Cortex of kidney (tissue), 1 donor: ENCODE measurements around the gene COL9A1.

Experiments
- DNase-seq: peaks from one replicate; lab custom pipeline; 2025; lab: John Stamatoyannopoulos, UW

Gene COL9A1

DNA sequence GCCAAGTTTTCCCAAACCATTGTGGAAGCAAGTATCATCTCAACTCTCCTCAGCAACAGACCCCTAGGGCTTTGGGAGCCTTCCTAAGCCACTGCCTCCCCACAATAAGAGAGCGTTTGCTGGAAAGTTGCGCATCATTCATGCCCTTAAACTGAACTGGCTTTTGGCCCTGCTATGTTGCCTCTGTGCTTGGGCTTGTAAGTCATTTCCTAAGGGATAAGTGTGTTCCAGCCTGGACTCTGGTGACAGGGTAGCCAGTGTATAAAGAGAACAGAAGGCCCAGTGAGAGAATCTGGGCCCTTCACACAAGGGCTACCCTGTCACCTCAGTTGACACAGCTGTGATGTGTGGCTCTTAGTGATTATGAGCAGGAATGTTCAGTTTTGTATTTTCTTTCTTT is 77.8 kb downstream of the COL9A1 start:
- no peak for DNase-seq

DNA sequence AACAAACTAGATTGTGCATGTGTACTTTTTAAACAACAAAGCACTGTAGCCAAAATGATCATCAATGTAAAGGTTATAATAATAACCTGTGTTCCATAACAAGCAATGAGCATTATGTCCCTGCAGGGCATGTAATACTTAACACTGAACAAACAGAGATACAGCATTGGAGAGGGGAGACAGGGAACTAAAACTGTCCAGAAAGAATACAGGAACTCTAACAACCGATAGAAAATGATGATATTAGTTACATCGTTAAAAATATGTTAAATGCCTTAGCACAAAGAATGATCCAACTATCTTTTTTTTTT is 80.5 kb downstream of the COL9A1 start:
- no peak for DNase-seq

DNA sequence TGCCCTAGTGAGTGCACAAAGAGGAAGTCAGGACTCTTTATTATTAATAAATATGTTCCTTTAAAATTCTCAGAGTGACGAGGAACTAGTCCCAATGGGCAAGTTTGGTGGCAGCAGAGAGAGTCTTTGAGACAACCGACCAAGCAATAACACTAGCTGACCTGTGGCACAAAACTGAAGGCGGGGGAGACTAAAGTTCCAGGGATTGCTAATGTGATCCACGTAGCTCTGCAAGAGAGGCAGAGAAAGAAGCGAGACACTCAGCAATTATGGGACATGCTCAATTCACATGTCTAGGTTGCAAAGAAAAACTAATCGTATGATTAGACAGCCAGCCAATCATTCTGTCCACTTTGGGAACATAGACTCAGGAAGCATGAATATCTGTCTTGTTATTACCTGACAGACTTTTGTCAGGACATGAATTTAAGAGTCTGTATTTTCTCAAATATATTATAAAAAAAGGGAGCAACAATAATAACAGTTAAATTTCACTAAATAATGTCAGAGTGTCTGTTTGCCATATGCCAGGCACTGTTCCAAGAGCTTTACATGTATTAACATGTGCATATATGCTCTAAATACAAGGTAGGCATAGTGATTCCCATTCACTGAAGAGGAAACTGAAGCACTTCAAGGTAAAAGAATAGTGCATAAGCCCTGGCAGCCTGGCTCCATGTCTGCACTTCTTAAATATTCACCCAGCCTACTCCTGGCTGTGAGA is 81.0 kb downstream of the COL9A1 start:
- DNase-seq: no peak

DNA sequence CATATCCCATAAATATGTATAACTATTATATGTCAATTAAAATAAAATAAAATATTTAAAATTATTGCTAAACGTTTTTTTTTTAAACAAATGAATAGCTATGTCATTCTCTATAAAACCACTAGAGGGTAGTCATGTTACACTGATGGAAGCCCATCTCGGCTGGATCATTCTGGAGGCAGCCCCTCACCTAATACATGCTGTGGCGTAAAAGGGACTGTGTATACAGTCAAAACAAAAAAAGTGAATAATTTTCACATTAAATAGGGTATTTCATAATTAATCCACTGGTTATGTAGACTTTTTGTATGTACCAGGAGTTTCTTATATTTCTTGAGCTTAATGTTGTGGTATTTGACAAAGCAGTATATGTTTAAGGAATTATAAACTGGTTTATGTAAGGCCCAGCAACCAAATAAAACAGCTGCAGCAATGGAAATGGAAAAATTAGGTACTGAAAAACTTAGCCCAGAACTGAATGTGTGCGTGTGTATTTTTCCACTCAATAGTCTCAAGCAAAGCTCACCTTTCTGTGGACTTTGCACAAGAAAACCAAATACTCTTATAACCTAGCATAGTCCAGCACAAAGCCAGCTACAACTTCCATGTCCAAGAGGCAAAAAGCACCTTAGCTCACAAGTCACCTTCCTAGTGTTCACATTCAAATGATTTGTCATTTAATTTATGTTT is 81.7 kb downstream of the COL9A1 start:
- DNase-seq: no peak

DNA sequence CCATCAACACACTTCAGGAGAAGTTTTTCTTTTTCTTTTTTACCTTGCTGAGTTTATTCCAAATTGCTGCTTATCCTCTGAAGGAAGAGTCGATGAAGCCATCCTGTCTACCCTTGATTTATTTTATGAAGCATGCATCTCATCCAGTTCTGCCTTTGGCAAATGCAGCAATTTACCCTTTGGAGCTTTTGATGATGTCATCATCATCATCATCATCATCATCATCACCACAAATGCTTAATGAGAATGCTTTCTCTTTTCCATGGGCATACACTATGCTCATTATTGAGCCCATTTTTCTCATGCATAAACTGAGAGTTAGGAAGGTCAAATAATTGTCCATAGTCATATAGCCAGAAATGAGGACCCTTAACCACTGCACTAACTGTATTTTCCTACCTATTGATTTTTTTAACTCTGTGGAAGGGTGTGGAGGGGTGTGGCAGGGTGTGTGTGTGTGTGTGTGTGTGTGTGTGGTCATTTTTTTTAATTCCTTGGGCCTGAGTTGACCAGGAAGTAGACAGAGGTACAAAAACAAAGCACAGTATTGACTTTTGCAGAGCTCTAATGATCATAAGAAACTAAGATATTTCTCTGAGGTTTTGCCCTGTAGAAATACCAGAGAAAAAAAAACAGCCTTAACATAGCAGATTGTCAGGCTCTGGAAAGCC is 82.8 kb downstream of the COL9A1 start:
- no peak for DNase-seq

DNA sequence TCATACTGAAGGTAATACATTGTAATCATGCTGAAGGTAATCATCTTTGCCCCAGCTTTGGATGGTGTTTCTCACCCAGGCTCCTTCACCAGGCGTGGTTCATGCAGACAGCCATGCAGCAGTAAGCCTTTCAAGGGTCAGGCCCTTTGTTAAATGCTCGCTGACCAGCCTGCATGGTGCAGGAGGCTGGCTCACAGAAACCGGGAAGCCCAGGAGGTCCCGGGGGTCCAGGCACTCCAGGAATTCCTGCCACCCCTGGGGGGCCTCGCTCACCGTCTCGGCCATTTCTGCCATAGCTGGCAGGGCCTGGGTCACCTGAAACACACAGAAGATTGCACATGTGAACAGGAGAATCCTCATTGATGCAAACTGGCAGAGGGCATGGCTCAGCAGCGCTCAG is 86.1 kb downstream of the COL9A1 start:
- DNase-seq: no peak

DNA sequence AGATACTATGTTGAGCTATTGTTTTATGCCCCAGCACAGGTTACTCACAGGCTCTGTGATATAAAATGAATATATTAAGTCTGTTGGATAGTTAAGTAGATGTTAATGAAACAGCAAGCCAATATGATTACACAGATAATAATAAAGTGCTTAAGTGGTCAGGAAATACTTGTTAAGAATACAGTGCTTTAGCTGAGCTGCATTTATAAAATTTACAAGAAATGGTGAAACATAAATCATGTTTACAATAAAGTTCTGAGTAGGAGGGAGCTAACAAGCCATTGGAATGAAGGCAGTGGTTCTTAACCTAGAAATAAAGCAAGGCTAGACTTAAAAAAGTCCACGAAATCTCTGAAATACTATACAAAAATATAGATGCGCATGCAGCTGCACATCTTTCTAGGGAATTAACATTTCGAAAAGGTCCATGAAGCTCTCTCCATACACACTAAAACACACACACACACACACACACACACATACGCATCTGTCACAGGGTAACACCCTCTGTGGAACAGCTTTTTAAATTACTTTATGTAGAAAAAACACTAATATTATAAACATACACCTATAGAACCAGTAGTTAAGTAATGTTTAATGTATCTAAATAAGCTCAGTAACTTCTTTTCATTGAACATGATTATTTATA is 87.3 kb downstream of the COL9A1 start:
- no peak for DNase-seq

DNA sequence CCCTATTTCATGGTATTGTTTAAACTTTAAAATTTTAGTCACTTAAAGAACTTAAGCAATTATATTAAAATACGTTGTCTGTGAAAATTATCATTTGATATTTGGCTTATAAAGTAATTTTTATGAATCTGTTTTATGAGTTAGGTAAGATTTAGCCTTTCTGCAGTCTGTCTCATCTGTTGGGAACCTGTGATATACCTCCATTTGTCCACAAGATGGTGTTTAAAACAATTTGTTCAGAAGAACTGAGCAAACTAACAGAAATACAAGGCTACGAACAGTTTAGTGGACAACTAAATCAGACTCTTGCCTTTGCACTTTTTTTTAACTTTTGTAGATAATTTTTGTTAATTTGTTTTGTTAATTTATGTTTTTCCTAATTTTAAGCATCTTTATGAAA is 92.4 kb downstream of the COL9A1 start:
- DNase-seq: no peak

DNA sequence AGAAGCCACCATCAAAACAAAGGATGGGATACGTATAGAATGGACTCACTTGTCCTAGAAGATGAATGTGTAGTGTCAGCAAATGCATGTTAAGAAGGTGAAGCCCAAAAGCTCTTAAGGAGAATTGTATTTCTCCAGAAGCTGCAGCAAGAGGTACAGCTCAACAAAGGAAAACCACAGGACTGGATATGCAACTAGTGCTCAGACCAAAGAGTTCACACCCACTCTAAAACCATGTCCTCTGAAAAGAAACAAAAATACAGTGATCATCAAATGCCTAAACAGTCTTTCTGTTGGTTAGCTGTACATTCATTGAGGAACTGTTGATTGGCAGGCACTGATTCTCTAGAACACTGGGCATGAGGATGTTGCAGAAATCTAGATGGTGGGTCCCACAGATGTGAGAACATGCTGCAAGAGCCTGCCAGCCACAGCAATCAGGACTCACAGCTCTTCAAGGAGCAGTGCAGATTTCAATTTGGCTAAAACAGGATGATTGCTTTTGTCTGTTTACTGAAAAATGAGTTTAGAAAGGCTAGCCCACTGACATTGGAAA is 94.6 kb downstream of the COL9A1 start:
- DNase-seq: no peak

DNA sequence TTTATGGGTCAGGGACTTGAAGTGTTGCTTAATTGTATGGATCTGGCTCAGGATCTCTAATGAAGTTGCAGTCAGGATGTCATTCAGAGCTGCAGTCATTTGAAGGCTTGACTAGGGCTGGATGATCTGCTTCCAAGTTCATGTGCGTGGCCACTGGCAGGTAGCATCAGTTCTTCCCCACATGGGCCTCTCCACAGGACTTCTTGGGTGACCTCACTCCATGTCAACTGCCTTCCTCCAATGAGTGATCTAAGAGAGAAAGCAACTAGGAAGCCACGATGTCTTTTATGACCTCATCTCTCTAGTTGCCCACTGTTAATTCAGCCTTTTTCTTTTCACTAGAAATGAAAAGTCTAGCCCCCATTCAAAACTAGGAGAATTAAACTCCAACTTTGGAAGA is 104.1 kb downstream of the COL9A1 start:
- DNase-seq: no peak

DNA sequence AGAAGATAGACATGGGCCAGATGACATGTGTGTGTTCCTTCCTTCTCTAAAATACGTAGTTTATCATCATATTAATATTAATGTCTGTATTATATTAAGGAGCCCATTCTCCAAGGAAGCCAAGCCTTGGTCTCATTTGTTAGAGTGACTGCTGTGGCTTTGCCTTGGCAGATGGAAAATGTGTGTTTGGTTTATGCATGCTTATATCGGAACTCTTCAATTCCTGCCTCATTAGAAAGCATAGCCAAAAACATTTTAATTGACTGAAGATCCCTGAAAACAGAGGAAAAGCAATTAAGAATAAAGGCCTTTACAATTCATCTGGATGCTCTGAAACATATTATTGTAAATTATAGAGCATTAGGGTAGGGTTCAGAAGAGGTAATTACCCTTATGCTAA is 106.4 kb downstream of the COL9A1 start:
- DNase-seq: no peak

DNA sequence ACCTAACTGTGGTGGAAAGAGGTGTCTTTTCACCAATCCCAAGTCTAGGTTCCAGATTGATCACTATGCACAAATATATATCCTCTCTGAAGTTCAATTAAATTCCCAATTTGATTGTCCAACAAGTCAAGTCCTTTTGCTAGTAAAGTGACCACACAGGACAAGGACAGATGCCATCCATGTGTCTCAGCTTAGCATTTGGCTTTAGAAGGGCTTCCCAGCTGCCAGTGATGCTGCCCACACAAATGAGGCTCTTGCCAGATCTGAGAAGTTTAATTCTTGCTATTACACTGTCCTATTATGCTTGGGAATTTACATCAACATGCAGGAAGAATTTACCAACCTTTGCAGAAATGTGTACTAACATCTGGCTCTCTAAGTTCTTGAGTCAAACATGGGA is 108.5 kb downstream of the COL9A1 start:
- no peak for DNase-seq

DNA sequence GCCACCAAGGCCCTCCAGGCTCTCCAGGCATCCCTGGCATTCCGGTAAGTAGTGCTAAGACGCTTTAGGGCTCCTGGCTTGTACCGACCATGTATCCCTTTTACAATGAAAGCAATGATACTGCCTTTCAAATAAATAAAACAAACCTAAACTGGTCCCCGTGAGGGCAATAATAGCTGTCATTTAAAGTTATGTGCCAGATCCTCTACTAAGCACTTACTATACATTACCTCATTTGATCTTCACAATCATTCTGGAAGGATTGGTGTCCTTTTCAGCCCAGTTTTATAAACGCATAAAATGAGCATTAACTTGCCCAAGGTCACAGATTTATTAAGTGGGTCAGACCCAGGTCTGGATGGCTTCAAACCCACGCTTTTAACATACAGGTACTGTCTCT is 114.7 kb downstream of the COL9A1 start:
- no peak for DNase-seq

DNA sequence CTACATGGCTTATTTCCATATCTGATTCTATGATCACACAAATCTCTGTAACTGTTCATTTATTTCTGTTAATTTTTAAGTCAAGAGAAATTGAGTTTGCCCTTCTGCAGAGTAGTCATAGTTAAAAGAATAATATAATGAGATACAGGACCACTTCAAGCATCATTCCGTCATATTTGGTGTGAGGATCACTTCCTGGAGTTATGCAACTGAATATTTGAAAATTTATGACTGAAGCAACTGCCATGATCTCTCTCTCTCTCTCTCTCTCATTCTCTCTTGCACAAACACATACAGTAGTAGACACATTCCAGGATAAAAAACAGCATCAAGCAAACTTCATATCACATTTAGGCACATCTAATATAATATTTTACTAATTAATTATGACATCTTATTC is 116.4 kb downstream of the COL9A1 start:
- DNase-seq: no peak

DNA sequence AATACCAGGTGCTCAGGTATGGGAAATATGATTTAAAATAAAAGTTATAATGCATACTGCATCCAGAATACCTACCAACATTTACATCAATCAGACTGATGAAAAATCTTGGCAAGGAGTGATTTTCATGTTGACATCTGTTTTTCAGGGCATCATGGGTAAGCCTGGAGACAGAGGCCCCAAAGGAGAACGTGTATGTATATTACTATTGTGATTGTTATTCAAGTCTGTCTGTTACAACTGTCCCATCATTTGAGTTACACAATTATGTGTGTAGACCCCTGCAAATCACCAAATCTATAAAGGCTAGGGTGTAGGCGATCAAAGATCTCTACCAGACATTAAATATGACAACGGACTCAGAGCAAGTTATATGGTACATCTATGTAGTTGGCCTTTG is 118.2 kb downstream of the COL9A1 start:
- DNase-seq: no peak

DNA sequence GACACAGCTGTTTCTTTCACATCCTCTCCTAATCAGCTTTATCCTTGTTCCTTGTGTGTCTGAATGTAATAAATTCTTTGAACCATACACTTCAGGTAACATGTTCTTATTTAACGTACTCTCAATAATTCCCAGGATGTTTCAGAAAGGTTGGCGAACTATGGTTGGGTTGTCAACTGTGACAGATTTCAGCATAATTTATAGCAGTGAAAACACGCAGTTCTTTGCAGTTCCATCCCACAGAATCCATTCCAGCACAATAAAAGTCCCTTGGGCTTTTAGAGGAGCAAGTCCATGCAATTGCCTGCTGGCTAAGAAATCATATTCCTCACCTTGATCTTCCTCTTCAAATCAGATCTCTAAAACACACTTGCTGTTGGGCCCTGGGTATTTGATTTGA is 119.3 kb downstream of the COL9A1 start:
- DNase-seq: no peak

DNA sequence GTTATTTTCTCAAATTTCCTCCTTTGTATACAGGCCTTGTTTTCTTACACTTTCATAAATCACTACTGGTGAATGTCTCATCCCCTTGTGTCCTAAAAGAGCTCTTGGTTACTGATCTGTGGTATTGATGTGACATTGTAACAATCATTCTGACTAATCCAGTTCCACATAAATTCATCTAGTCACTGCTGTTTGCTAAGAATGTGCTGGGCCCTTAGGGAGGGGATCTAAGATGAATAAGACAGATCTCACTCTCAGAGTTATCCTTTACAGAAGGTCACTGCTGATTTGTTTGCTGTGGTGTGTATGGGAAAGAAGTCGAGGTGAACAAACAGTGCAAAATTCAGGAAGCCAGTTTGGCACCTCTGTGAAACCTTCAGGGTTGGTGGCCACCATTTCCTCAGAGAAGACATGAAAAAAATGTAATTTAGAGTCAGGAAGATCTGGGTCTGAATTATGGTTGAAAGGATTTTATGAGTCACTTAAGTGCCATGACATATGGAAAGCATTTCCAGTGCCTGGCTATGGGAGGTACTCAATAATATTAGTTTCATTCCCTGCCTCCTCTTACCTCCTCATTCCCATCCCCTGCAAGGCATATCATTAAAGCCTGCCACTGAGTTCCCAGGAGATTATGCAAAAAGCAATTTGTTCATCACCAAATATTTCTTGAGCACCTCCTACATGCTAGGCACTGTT is 121.8 kb downstream of the COL9A1 start:
- no peak for DNase-seq

DNA sequence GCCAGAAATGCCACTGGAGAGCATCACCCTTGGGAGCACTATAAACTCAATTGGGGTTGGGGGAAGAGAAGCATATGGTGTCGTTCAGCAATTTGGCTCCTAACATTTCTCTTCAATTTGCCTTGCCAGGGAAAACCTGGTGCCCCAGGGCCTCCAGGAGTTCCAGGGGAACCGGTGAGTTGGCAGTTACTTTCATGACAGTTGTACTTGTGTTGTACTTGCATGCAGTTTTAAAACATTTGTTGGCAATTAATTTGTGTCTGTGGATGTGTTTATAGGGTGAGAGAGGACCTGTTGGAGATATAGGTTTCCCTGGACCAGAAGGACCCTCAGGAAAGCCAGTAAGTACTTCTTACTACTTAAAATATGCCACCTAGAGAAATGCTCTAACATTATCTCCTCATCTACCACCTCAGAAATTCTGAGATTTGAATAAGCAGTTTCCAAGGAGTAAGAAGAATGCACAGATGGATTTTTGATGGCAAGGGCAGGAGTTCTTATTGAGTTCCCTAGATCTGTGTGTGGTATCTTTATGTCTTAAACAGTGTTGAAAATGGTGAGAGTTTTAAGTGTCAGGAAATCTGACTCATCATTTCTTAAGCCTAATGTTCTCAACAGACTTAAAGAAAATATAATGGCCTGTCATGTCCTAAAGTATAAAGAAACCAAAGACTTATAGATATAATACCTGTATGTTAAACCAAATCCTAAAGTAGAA is 122.5 kb downstream of the COL9A1 start:
- DNase-seq: no peak

DNA sequence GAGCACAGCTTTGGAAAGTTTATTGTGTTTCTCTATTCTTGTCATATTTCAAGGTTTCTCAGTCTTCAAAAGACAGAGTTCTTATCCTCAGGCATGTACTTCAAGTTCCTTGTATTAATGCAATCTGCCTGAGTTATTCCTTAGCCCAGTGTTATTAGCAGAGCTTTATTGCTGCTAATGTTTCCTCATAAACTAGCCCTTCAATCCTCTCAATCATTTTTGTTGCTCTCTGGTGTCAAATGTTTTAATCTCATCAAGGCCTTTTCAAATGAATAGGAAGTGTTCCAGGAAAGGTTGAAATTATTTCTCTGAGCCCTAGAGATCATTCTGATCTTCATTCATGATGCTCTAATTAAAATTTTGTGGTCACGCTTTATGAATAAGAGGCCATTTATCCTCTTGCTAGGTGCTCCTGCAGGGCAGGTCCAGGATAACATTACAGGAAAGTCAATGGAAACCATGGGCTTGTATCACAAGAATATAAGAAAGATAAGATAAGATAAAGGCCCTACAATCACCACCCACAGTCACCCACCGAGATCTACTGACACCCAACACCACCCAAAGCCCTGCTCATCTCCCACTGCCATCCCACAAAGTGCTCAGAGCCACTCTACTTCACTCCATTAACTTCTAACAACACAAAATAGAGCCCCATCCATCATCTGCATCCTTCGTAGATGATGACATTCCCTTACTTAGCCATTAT is 125.9 kb downstream of the COL9A1 start:
- no peak for DNase-seq

DNA sequence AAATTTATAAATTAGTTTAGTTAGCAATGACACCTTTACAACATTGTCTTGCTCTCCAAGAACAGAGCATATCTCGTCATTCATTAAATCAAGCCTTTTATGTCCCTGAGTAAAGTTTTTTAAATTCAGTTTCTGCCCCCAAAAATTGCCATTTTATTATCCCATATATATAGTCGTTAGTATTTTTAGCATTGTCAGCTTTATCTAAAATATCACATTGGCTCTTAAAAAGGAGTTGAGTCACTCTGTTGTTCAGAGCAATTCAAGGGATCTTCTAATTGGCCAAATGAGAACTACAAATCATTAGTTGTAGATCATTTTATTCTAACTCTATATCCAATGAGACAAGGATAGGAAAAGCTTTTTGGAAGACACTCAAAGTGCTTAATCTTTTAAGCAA is 127.1 kb downstream of the COL9A1 start:
- DNase-seq: no peak

DNA sequence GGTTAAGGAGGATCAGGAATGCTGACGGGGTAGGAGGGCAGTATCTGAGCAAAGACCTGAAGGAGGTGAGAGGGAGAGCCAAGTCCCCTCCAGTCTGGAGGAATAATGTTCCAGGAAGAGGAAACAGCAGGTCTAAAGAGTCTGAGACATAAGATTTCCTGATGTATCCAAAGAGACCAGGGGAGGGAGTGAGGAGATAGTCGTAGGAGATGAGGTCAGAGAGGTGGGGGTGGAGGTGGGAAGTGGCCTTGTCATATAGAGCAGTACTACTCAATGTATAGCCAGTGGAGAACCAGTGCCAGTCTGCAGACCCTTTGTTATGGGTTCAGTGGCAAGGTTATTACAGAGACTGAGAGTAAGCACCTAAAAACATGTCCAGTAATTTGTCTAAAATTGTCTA is 130.6 kb downstream of the COL9A1 start:
- no peak for DNase-seq
